8988T (cell line): ENCODE results near the gene RTCA.
"Not testable (repeated sequence)": the region's sequence is repeated elsewhere in the genome, so short reads cannot be mapped to it uniquely, and the experiment has no call there.

Experiments used
- DNase-seq: peaks from one replicate; pipeline ENCODE4 v3.0.0; 2011

The RTCA gene

GRCh38 chr1:100309863-100310262, 43.8 kb downstream of the RTCA start:
- DNase-seq = no peak

DNA sequence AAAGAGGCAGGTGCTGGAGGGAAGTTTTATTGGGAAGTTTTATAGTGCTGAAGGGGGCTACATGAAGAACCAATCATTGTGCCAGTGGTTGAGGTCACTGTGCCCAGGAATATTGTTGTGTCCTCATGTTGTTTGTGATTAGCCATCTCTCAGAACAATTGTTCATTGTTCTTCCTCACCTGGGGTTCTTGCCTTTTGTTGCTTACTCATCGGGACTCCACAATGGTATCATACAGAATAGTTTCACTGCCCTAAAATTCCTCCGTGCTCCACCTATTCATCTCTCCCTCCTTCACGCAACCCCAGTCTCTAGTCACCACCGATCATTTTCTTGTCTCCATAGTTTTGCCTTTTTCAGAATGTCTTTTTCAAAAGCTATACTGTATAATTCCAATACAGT, 47.4 kb downstream of the RTCA start:
- no peak for DNase-seq

DNA sequence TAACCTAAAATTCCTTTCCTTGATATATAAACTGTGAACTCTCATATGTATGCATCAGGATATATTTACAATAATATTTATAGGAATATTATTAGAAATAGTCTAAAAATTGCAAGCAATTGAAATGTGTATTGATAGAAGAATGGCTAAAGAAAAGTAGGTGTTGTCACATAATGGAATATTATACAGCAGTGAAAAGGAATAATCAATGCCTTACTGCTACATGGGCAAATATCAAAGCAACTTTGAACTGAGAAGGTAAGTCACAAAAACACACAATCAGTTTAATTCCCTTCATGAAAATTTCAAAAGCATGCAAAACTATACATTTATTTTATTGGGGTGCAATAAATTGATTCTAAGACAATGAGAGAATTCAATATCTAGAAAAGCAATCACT, 50.6 kb downstream of the RTCA start:
- DNase-seq = no peak

DNA sequence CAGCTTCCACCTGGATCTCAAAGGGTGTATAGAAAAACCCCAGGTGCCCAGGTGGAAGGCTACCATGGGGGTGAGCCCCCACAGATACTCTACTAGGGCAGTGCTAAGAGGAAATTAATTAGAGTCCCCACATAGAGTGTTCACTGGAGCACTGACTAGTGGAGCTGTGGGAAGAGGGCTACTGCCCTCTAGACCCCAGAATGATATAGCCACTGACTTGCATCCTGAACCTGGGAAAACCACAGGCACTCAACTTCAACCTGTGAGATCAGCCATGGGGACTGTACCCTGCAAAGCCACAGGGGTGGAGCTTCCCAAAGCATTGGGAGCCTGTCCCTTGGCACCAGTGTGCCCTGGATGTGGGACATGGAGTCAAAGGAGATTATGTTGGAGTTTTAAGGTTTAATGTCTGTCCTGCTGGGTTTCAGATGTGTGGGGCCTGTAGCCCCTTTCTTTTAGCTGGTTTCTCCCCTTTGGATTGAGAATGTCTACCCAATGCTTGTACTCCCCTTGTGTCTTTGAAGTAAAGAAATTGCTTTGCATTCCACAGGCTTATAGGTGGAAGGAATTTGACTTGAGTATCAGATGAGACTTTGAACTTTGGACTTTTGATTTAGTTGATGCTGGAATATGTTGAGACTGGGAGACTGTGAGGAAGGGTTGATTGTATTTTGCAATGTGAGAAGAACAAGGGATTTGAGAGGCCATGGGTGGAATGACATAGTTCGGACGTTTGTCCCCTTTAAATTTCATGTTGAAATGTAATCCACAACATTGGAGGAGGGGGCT, 54.5 kb downstream of the RTCA start:
- no peak for DNase-seq

DNA sequence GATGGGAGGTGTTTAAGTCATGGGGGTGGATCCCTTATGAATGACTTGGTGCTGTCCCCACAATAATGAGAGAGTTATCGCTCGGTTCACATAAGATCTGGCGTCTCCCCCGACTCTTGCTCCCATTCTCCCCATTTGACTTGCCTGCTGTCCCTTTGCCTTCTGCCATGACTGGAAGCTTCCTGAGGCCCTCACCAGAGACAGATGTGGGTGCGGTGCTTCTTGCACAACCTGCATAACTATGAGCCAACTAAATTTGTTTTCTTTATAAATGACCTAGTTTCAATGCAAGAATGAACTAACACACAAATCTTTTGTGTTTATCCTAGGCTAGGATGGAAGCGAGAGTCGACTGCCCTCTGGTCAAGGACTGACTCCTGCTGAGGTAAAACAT, 55.1 kb downstream of the RTCA start:
- no peak for DNase-seq

GRCh38 chr1:100321506-100321905, 55.5 kb downstream of the RTCA start:
- DNase-seq = no peak

GRCh38 chr1:100322436-100323211, 56.6 kb downstream of the RTCA start:
- DNase-seq = no peak

GRCh38 chr1:100323419-100324106, 57.5 kb downstream of the RTCA start:
- no peak for DNase-seq

DNA sequence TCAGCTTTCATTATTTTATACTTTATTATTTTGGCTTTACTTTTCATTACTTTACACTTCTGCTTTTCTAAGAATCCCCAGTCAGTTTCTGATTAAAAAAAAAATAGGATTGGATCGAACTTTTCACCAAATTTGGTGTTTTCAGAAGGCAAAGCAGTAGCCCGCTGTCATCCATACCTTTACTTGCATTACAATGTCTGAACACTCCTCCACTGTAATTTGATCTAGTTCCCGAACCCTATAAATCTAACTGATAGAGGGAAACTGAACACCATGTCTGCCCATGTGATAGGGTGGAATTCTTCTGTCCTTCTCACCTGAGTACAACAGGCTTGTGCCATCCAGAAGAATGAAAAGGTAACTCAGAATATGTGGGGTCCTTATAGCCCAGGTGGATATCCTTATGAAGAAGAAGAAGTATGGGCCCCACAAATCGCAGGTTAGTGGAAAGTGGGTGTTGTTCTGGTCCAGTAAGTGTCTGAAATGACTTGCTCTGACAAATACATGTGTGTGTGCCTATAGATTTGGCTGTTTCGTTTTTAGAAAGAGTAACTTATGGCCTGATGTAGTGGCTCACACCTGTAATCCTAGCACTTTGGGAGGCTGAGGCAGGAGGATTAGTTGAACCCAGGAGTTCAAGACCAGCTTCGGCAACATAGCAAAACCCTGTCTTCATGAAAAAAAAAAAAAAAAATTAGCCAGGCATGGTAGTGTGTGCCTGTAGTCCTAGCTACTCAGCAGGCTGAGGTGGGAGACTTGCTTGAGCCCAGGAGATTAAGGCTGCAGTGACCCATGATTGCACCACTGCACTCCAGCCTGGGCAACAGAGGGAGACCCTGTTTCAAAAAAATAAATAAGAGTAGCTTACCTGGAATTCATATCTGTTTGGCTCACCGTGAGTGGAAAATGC, 59.7 kb downstream of the RTCA start:
- no peak for DNase-seq

- DNase-seq = not testable (repeated sequence)
Observed at GRCh38 chr1:100326325-100326670, 60.3 kb downstream of the RTCA start.

DNA sequence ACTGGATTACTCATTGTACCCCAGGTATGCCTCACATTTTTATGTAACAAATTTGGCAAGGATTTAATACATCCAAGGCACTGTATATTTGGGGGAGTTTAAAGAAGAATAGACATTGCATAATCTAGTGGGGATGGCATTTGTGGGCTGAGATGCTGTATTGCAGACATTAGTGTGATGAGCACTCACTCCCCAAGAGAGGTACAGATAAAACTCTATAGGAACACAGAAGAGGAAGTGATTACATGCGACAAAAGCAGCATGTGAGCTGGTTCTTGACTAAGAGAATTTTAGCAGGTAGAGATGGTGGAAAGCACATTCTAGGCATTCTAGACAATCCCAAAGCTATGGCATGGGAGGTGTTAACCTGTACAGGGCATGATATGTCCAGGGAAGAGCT, 62.1 kb downstream of the RTCA start:
- no peak for DNase-seq

- not testable (repeated sequence) for DNase-seq
Observed at GRCh38 chr1:100331146-100331545, 65.1 kb downstream of the RTCA start.

DNA sequence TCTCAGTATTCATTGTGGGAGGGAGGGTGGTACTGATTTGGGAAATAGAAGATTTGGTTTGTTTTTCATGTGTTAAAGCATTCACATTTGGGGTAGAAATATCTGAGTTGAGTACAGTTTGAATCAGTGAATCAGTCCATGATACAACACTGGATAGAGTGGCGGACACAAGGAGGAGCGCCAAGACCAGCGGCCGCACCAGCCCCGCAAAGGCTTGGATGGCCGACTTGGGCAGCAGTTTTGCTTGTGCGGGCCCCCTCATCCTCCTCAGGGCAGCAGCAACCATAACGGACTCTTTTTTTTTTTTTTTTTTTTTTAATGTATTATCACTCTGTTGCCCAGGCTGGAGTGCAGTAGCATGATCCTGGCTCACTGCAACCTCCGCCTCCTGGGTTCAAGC, 66.3 kb downstream of the RTCA start:
- DNase-seq = no peak

- DNase-seq = no peak
Observed at GRCh38 chr1:100335436-100335835, 69.4 kb downstream of the RTCA start.

DNA sequence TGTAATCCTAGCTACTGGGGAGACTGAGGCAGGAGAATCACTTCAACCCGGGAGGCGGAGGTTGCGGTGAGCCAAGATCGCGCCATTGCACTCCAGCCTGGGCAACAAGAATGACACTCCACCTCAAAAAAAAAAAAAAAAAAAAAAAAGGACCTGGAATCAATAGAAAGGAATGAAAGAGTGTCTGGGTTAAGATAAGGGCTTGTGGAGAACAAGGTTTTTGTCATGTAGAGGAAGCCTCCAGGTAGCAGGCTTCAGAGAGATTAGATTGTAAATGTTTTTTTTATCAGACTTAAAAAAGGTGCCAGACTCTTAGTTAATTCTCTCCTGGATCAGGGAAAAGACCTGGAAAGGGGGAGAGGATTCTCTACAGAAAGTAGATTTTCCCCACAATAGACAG, 71.9 kb downstream of the RTCA start:
- DNase-seq = not testable (repeated sequence)

DNA sequence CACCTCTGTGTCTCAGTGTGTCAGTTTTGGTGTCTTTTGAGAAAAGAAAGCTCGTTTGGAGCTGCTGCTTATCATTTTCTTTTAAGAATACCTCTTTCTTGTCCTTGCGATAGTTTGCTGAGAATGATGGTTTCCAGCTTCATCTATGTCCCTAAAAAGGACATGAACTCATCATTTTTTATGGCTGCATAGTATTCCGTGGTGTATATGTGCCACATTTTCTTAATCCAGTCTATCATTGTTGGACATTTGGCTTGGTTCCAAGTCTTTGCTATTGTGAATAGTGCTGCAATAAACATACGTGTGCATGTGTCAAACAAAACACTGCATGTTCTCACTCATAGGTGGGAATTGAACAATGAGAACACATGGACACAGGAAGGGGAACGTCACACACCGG, 73.7 kb downstream of the RTCA start:
- DNase-seq = not testable (repeated sequence)

- no peak for DNase-seq
Observed at GRCh38 chr1:100340494-100340893, 74.5 kb downstream of the RTCA start.

DNA sequence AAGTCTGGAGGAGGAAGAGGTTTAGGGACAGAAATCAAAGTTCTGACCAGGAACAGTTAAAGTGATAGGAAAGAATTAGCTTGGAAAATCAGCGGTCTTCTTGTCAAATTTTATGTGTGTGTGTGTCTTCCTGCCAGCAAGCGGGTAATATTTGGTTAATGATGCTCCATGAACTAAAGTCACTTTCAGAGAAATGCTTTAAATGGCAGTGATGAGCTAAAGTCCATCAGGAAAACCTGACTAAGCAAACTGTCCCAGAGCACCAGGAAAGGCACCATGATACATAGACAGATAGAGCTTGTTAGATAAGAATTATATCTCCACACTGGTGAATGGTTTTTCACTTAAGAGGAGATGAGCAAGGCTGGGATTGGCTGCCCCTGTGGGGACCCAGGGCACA, 76.3 kb downstream of the RTCA start:
- no peak for DNase-seq
